ENCODE data around the gene CHPT1. TPM values are rescaled to one million over a fixed set of nuclear protein-coding genes. Genes with fewer than 3 reads are reported as not detected.

Gene CHPT1
- total and polyA plus RNA-seq, 9 of the 15 experiments (the other 6 are each of a cell fraction or from before 2014, with no cell fraction given) = 15.3 to 210 (median 91.9) TPM

- TF ChIP-seq E2F8 (IDR thresholded peaks at IDR 0.05; ENCODE audit: low read depth, partially characterized antibody) = no peak
- peak; percentile 56 for TF ChIP-seq RB1 (IDR thresholded peaks at IDR 0.05; ENCODE audit: low read depth)
- TF ChIP-seq ZNF699 (CRISPR knock-in tag; IDR thresholded peaks at IDR 0.05; ENCODE audit: insufficient replicate concordance) = no peak
- TF ChIP-seq RBM39 (optimal IDR thresholded peaks at IDR 0.05; ENCODE audit: low read depth, low read length) = no peak
- no peak for TF ChIP-seq FOXM1 (IDR thresholded peaks at IDR 0.05; ENCODE audit: low read depth)
- no peak; the same call in 1 of the 2 replicates for TF ChIP-seq FOXM1 (CRISPR knock-in tag; IDR thresholded peaks at IDR 0.05; ENCODE audit: low read depth)
- no peak for TF ChIP-seq ZFP36 (IDR thresholded peaks at IDR 0.05; ENCODE audit: low read depth, low read length, partially characterized antibody)
- TF ChIP-seq ZNF282 (CRISPR knock-in tag; IDR thresholded peaks at IDR 0.05) = no peak
- no peak for TF ChIP-seq TRIM24 (IDR thresholded peaks at IDR 0.05)
- 0 out of 2 replicates have a peak, but pooled peaks have one; percentile 7 for TF ChIP-seq E2F1 (CRISPR knock-in tag; IDR thresholded peaks at IDR 0.05)
- no peak; the same call in 1 of the 2 replicates for TF ChIP-seq BCOR (IDR thresholded peaks at IDR 0.05)
- peak; percentile 5; the same call in 1 of the 2 replicates for TF ChIP-seq TFAP4 (CRISPR knock-in tag; IDR thresholded peaks at IDR 0.05; ENCODE audit: borderline replicate concordance)
- no peak for TF ChIP-seq MEIS2 (IDR thresholded peaks at IDR 0.05; ENCODE audit: partially characterized antibody)
- no peak for TF ChIP-seq ILF3 (IDR thresholded peaks at IDR 0.05; ENCODE audit: borderline replicate concordance)
- TF ChIP-seq U2AF1 (optimal IDR thresholded peaks at IDR 0.05; ENCODE audit: low read depth, low read length) = no peak
- no peak; the same call in 1 of the 2 replicates for TF ChIP-seq MXI1 (IDR thresholded peaks at IDR 0.05; ENCODE audit: low read depth, low read length)
- no peak for TF ChIP-seq ETV1 (tag; conservative IDR thresholded peaks at IDR 0.05; ENCODE audit: low read depth)
- no peak for TF ChIP-seq CHAMP1 (IDR thresholded peaks at IDR 0.05)
- TF ChIP-seq ZNF197 (CRISPR knock-in tag; IDR thresholded peaks at IDR 0.05; ENCODE audit: low read depth) = no peak
- no peak for TF ChIP-seq ZNF551 (CRISPR knock-in tag; IDR thresholded peaks at IDR 0.05)
These were observed at the start of gene CHPT1 (continued) for GRCh38 chr12:101697197-101697929.

Data from K562 (cell line).